ENCODE measurements around the gene FAM3B. TPM values are rescaled to one million over a fixed set of nuclear protein-coding genes. Genes with fewer than 3 reads are reported as not detected.

The FAM3B gene
- total and polyA plus RNA-seq, 9 of the 15 experiments (the other 6 are each of a cell fraction or from before 2014, with no cell fraction given): 0.04 to 0.18 (median 0.12) TPM; not detected in 5

- TF ChIP-seq ARID3B (CRISPR knock-in tag; IDR thresholded peaks at IDR 0.05; ENCODE audit: borderline replicate concordance) (no peak), ZNF354B (CRISPR knock-in tag; IDR thresholded peaks at IDR 0.05) (no peak), ZBTB5 (IDR thresholded peaks at IDR 0.05) (no peak), ZNF175 (CRISPR knock-in tag; IDR thresholded peaks at IDR 0.05; ENCODE audit: low read depth) (no peak), ZNF174 (CRISPR knock-in tag; IDR thresholded peaks at IDR 0.05) (no peak), TFAM (CRISPR knock-in tag; conservative IDR thresholded peaks at IDR 0.05) (no peak), THAP12 (CRISPR knock-in tag; IDR thresholded peaks at IDR 0.05) (no peak), ELK1 (CRISPR knock-in tag; IDR thresholded peaks at IDR 0.05) (no peak), ASH1L (IDR thresholded peaks at IDR 0.05; ENCODE audit: borderline replicate concordance, low read depth, partially characterized antibody) (no peak), SP2 (IDR thresholded peaks at IDR 0.05; ENCODE audit: extremely low read depth, low read depth, low read length, poor library complexity, severe bottlenecking) (no peak), RNF2 (IDR thresholded peaks at IDR 0.05) (no peak), USF2 (CRISPR knock-in tag; IDR thresholded peaks at IDR 0.05) (no peak), RBM25 (IDR thresholded peaks at IDR 0.05; ENCODE audit: low read depth, low read length, severe bottlenecking) (no peak), CREBBP (IDR thresholded peaks at IDR 0.05; ENCODE audit: low read depth, low read length) (no peak), ATF4 (CRISPR knock-in tag; IDR thresholded peaks at IDR 0.05) (no peak), ETS1 (conservative IDR thresholded peaks at IDR 0.05; ENCODE audit: control insufficient read depth, low read depth, low read length) (no peak), HDAC8 (tag; IDR thresholded peaks at IDR 0.05) (no peak)
Observed at GRCh38 chr21:41366522-41367151, 50.0 kb downstream of the FAM3B start (continued).
